Glutamatergic neuron (in vitro differentiated cells): ENCODE data around the gene ASIC4. TPM values are rescaled to one million over a fixed set of nuclear protein-coding genes. Genes with fewer than 3 reads are reported as not detected.

Experiments
- DNase-seq: peaks from one replicate; pipeline ENCODE4 v3.0.0; 2022
- H3K27ac Mint-ChIP-seq: one replicate; pipeline ENCODE4 v1.8.0; 2020; ENCODE audit warnings: mild to moderate bottlenecking, mixed read lengths, inconsistent platforms; ENCODE audit not compliant: unreplicated experiment
- H3K27me3 Mint-ChIP-seq: one replicate; pipeline ENCODE4 v1.8.0; 2020; ENCODE audit warnings: mild to moderate bottlenecking, moderate library complexity, mixed read lengths, inconsistent platforms; ENCODE audit not compliant: unreplicated experiment
- H3K36me3 Mint-ChIP-seq: one replicate; pipeline ENCODE4 v1.8.0; 2020; ENCODE audit warnings: mild to moderate bottlenecking, mixed read lengths, inconsistent platforms; ENCODE audit not compliant: unreplicated experiment
- H3K4me1 Mint-ChIP-seq: one replicate; pipeline ENCODE4 v1.8.0; 2020; ENCODE audit warnings: mild to moderate bottlenecking, low read depth, mixed read lengths, inconsistent platforms; ENCODE audit not compliant: unreplicated experiment
- H3K4me3 Mint-ChIP-seq: one replicate; pipeline ENCODE4 v1.8.0; 2020; ENCODE audit warnings: mild to moderate bottlenecking, mixed read lengths, inconsistent platforms; ENCODE audit not compliant: unreplicated experiment
- H3K9me3 Mint-ChIP-seq: one replicate; pipeline ENCODE4 v1.8.0; 2020; ENCODE audit warnings: mild to moderate bottlenecking, moderate library complexity, mixed read lengths, inconsistent platforms; ENCODE audit not compliant: unreplicated experiment
- total RNA-seq: library from RNA; stranded (reverse); fragmentation: NEBNext Ultra II Directional; extraction: Animal tissue kit (Norgen Biotek cat#: 25700); gene quantifications from one replicate; pipeline ENCODE4 v1.2.1, GENCODE V29; 2021; ENCODE audit not compliant: unreplicated experiment
- TF ChIP-seq, protein P1 (sequence below): fragments of 200-600 bp; sonication (generic); IDR thresholded peaks from one replicate; pipeline ENCODE4 v1.5.0; 2021; ENCODE audit not compliant: partially characterized antibody, unreplicated experiment

The ASIC4 gene
- total RNA-seq, 1 donor from 2014 or later = 5.4 TPM

DNA sequence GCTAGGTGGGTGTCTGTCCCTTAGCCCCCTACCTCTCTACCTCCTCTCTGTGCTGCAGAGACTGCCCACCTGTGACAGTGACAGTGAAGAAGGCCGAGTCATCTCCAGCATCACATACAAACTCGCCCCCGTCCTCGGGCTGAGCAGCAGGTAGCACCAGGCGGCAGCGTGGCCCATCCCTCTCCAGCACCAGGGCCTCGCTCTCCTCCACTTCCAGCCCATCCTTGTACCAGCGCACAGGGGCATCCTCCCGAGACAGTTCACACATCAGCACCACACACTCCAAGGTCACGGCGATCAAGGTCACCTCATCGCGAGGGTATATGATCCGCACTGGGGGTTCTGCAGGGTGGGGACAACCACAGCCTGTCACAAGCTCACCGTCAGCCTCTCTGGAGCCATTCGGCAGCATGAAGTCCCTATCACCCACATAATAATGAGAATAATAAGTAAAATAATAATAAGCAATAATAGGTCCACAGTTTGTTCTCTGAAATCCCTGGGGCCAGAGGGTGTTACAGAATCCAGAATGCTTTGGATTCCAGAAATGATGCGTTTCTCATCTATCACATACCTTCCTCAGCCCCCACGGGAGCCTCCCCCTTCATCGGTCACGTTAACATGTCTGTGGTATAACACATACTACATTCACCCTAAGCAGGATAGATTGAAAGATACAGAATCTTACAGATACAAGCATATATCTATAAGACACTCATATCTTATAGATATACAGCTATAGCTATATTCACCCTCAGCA, 45.1 kb downstream of the ASIC4 start:
- peaks cover 26% of the 10 kb centered on the region for H3K4me1 Mint-ChIP-seq
- DNase-seq = no peak
- peaks cover 5% of the 10 kb centered on the region for H3K36me3 Mint-ChIP-seq
- no peak overlapping the region for H3K27ac Mint-ChIP-seq
- TF ChIP-seq, protein P1, sequence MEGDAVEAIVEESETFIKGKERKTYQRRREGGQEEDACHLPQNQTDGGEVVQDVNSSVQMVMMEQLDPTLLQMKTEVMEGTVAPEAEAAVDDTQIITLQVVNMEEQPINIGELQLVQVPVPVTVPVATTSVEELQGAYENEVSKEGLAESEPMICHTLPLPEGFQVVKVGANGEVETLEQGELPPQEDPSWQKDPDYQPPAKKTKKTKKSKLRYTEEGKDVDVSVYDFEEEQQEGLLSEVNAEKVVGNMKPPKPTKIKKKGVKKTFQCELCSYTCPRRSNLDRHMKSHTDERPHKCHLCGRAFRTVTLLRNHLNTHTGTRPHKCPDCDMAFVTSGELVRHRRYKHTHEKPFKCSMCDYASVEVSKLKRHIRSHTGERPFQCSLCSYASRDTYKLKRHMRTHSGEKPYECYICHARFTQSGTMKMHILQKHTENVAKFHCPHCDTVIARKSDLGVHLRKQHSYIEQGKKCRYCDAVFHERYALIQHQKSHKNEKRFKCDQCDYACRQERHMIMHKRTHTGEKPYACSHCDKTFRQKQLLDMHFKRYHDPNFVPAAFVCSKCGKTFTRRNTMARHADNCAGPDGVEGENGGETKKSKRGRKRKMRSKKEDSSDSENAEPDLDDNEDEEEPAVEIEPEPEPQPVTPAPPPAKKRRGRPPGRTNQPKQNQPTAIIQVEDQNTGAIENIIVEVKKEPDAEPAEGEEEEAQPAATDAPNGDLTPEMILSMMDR = no peak
- no peak overlapping the region for H3K4me3 Mint-ChIP-seq
- H3K27me3 Mint-ChIP-seq = peaks cover 10% of the 10 kb centered on the region
- H3K9me3 Mint-ChIP-seq = peaks cover 8% of the 10 kb centered on the region

DNA sequence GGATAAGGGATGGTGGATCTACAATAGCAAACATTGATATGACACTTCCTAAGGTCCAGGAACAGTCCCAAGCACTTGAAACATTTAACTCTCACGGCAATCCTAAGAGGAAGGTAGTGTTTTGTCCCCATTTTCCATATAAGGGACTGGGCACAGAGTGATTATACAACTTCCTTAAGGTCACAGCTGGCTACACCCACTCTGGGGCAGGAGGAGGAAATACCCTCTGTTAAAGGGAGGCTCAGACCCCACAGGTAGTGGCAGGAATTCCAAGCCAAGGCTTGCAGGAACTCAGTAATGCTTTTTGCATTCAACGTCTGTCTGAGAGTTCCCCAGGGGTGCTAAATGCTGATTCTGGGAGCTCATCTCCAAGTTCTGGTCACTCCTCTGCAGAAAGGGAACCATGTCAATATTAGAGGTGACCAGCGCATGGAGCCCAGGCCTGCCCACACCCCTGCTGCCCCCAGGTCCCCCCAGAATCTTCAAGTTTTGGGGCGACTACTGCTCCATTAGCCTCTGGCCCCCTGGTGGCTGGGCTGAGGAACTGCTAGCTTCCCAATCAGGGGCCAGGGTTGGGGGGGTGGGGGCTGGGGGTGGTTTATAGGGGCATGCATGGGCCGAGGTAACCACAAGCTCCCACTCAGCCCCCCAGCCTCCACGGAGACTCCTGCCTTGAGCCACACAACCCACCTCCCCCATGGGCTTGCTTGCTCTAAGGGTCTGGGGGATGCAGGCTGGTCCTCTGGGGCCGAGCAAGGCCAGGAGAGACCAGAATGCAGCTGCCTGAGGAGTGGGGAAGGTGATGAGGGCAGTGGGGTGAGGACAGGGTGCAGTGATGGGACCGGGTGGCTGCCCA, 46.0 kb downstream of the ASIC4 start:
- H3K4me1 Mint-ChIP-seq = peaks cover 26% of the 10 kb centered on the region
- peaks cover 8% of the 10 kb centered on the region for H3K9me3 Mint-ChIP-seq
- peaks cover 10% of the 10 kb centered on the region for H3K27me3 Mint-ChIP-seq
- no peak overlapping the region for H3K27ac Mint-ChIP-seq
- no peak overlapping the region for H3K4me3 Mint-ChIP-seq
- peaks cover 5% of the 10 kb centered on the region for H3K36me3 Mint-ChIP-seq
- TF ChIP-seq, protein P1 = peak; percentile 96
- DNase-seq = no peak

DNA sequence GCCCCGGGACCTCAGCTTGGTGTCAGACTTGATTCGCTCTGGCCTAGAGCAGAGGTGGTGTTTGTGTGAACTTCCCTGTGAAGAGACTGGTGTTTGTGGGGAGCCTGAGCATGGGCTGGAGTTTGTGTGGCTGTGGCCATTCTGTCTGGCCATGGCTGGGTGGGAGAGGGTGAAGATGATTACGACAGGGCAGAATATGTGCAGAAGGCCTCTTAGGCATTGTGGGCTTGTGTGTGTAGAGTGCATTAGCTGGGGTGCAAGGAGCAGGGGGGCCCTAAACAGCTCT, 46.6 kb downstream of the ASIC4 start:
- Mint-ChIP-seq H3K27me3 (peaks cover 10% of the 10 kb centered on the region), H3K27ac (no peak overlapping the region), H3K9me3 (peaks cover 8% of the 10 kb centered on the region), H3K36me3 (peaks cover 5% of the 10 kb centered on the region), H3K4me1 (peaks cover 26% of the 10 kb centered on the region), H3K4me3 (peak overlapping the region; percentile 6)
- TF ChIP-seq, protein P1 = no peak
- DNase-seq = no peak

DNA sequence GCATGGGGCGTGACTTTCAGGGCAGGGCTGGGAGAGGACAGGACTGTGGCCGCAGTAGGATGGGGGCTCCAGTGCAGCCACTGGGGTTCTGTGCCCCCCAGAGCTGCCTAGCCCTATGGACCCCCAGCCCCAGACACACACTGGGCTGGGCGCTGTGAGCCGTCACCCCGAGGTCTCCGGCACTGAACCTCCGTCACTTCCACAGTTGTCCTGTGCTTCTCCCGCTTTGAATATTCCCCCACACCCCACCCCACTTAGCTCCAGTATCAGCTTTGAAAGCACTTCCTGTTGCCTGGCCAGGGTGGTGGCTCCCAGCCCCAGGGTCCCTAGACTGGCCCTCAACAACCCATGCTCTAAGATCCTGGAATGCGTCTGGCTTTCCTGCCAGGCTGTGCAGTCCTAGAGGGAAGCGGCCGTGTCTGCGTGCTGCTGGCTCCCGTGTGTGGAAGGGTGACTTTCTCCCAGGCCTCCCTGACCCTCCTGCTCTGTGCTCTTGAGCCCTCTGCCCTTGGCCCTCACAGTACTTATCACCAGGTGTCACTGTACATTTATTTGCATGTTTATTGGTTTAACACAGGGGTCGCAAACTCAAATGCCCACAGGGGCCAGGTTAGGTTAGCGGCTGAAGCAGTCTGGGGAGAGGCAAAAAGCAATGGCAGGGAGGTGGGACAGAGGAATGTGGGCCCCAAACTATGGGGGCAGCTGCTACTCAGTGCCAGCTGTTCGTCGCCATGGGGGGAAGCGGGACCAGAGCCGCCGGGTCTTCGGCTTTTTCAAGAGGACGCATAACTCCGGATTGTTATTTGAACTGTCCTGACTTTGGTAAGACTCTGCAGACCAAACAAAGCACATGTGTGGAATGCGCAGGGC, 47.1 kb downstream of the ASIC4 start:
- Mint-ChIP-seq H3K4me1 (peaks cover 26% of the 10 kb centered on the region), H3K27ac (no peak overlapping the region), H3K36me3 (peaks cover 5% of the 10 kb centered on the region), H3K9me3 (peaks cover 8% of the 10 kb centered on the region), H3K4me3 (no peak overlapping the region), H3K27me3 (peaks cover 10% of the 10 kb centered on the region)
- TF ChIP-seq, protein P1 = no peak
- DNase-seq = no peak
